ENCODE data around the gene TNIP1. TPM values are rescaled to one million over a fixed set of nuclear protein-coding genes. Genes with fewer than 3 reads are reported as not detected.

TNIP1 gene
- polyA plus RNA-seq, 1 of the 3 experiments (the other 2 are of a cell fraction), result 46.2 TPM

GRCh38 chr5:151077967-151078366 is 2.9 kb downstream of the TNIP1 start:
- no peak for DNase-seq
- Histone ChIP-seq H3K9me3 (no peaks in the 10 kb centered on the region), H2AFZ (ENCODE audit: low read depth) (no peak overlapping the region), H3K79me2 (ENCODE audit: insufficient read depth) (peaks cover 76% of the 10 kb centered on the region), H3K27ac (ENCODE audit: low read depth in 2 of 2, low read length in 1 of 2) (no peak overlapping the region), H3K4me2 (no peak overlapping the region), H3K4me1 (ENCODE audit: control insufficient read depth in 1 of 2, insufficient read depth in 2 of 2, low read depth in 1 of 2, low read length in 1 of 2) (peaks cover 4 to 19% of the 10 kb centered on the region in 2 experiments; a peak in 3 of 4 replicates), H3K27me3 (ENCODE audit: insufficient read depth) (no peaks in the 10 kb centered on the region), H3K36me3 (replicated peaks in 1 of 2; ENCODE audit: control insufficient read depth in 1 of 2, insufficient read depth in 2 of 2, low read length in 1 of 2) (peaks cover 0 to 4% of the 10 kb centered on the region in 2 experiments), H3F3A (replicated peaks; ENCODE audit: insufficient read depth) (peaks cover 20% of the 10 kb centered on the region), H3K4me3 (ENCODE audit: low read depth in 2 of 2, low read length in 1 of 2) (no peak overlapping the region), H3K9me2 (no peaks in the 10 kb centered on the region), H3K9ac (no peak overlapping the region), H4K20me1 (ENCODE audit: insufficient read depth) (peaks cover 40% of the 10 kb centered on the region)
- TF ChIP-seq FOSL2 (IDR thresholded peaks at IDR 0.05; ENCODE audit: borderline replicate concordance, low read depth) (no peak), MAX (IDR thresholded peaks at IDR 0.05; ENCODE audit: low read depth) (no peak), JUND (IDR thresholded peaks at IDR 0.05) (no peak), SMC3 (IDR thresholded peaks at IDR 0.05; ENCODE audit: low read depth, low read length) (no peak), PBX3 (IDR thresholded peaks at IDR 0.05) (no peak), EZH2phosphoT487 (IDR thresholded peaks at IDR 0.05; ENCODE audit: borderline replicate concordance, low read depth) (no peak), FOXJ3 (CRISPR knock-in tag; IDR thresholded peaks at IDR 0.05) (no peak), RCOR1 (IDR thresholded peaks at IDR 0.05; ENCODE audit: low read length) (no peak), NRF1 (IDR thresholded peaks at IDR 0.05; ENCODE audit: low read depth, low read length) (no peak), USF2 (IDR thresholded peaks at IDR 0.05; ENCODE audit: borderline replicate concordance, low read depth, low read length) (no peak), GABPA (IDR thresholded peaks at IDR 0.05; ENCODE audit: low read depth) (no peak), FOXM1 (IDR thresholded peaks at IDR 0.05; ENCODE audit: low read depth) (no peak), RFX5 (IDR thresholded peaks at IDR 0.05; ENCODE audit: low read length) (no peak), RAD21 (IDR thresholded peaks at IDR 0.05; ENCODE audit: low read length) (no peak), NFIC (IDR thresholded peaks at IDR 0.05; ENCODE audit: borderline replicate concordance) (no peak), IRF3 (IDR thresholded peaks at IDR 0.05; ENCODE audit: low read depth, low read length) (no peak), ELF1 (IDR thresholded peaks at IDR 0.05) (no peak), EP300 (IDR thresholded peaks at IDR 0.05; ENCODE audit: borderline replicate concordance in 1 of 2, low read depth in 1 of 2, low read length in 1 of 2) (no peak)
- TF ChIP-seq, protein P1, sequence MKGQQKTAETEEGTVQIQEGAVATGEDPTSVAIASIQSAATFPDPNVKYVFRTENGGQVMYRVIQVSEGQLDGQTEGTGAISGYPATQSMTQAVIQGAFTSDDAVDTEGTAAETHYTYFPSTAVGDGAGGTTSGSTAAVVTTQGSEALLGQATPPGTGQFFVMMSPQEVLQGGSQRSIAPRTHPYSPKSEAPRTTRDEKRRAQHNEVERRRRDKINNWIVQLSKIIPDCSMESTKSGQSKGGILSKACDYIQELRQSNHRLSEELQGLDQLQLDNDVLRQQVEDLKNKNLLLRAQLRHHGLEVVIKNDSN (IDR thresholded peaks at IDR 0.05; ENCODE audit: borderline replicate concordance, low read depth), result no peak
- TF ChIP-seq, protein P2, sequence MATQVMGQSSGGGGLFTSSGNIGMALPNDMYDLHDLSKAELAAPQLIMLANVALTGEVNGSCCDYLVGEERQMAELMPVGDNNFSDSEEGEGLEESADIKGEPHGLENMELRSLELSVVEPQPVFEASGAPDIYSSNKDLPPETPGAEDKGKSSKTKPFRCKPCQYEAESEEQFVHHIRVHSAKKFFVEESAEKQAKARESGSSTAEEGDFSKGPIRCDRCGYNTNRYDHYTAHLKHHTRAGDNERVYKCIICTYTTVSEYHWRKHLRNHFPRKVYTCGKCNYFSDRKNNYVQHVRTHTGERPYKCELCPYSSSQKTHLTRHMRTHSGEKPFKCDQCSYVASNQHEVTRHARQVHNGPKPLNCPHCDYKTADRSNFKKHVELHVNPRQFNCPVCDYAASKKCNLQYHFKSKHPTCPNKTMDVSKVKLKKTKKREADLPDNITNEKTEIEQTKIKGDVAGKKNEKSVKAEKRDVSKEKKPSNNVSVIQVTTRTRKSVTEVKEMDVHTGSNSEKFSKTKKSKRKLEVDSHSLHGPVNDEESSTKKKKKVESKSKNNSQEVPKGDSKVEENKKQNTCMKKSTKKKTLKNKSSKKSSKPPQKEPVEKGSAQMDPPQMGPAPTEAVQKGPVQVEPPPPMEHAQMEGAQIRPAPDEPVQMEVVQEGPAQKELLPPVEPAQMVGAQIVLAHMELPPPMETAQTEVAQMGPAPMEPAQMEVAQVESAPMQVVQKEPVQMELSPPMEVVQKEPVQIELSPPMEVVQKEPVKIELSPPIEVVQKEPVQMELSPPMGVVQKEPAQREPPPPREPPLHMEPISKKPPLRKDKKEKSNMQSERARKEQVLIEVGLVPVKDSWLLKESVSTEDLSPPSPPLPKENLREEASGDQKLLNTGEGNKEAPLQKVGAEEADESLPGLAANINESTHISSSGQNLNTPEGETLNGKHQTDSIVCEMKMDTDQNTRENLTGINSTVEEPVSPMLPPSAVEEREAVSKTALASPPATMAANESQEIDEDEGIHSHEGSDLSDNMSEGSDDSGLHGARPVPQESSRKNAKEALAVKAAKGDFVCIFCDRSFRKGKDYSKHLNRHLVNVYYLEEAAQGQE (IDR thresholded peaks at IDR 0.05; ENCODE audit: low read depth, low read length), result no peak
- WGBS (ENCODE audit: low lambda C conversion rate), result 90% methylated on average over 3 of the region's 3 CpGs
- ChIA-PET POLR2A (no interaction called here), CTCF (interaction anchor here (1.1 to 4.9 kb wide), 5 partner anchors 14 to 87 kb away, joined by 3 to 22 read pairs (median 3); no protein-coding TSS in a partner anchor)

Data from SK-N-SH (cell line).